Ishikawa (cell line): ENCODE measurements around the gene FNBP1.

Experiments used
- CEBPB ChIP-seq: IDR thresholded peaks from 2 replicates; pipeline ENCODE4 v1.6.1; 2012
- CREB1 ChIP-seq: IDR thresholded peaks from 2 replicates; pipeline ENCODE4 v1.6.1; 2012; ENCODE audit warnings: low read depth
- EGR1 ChIP-seq: IDR thresholded peaks from 2 replicates; pipeline ENCODE4 v1.6.1; 2012
- EP300 ChIP-seq: IDR thresholded peaks from 2 replicates; pipeline ENCODE4 v1.6.1; 2012; ENCODE audit warnings: borderline replicate concordance
- FOXM1 ChIP-seq: IDR thresholded peaks from 2 replicates; pipeline ENCODE4 v1.6.1; 2012; ENCODE audit warnings: low read depth, borderline replicate concordance
- NFIC ChIP-seq: IDR thresholded peaks from 2 replicates; pipeline ENCODE4 v1.6.1; 2012
- RAD21 ChIP-seq: IDR thresholded peaks from 2 replicates; pipeline ENCODE4 v1.6.1; 2012; ENCODE audit warnings: low read depth
- TAF1 ChIP-seq: IDR thresholded peaks from 2 replicates; pipeline ENCODE4 v1.6.1; 2012; ENCODE audit warnings: low read depth, mild to moderate bottlenecking
- TCF12 ChIP-seq: IDR thresholded peaks from 2 replicates; pipeline ENCODE4 v1.6.1; 2012; ENCODE audit warnings: low read depth
- TEAD4 ChIP-seq: IDR thresholded peaks from 2 replicates; pipeline ENCODE4 v1.6.1; 2012
- YY1 ChIP-seq: IDR thresholded peaks from 2 replicates; pipeline ENCODE4 v1.6.1; 2012; ENCODE audit warnings: low read depth
- ZBTB7A ChIP-seq: IDR thresholded peaks from 2 replicates; pipeline ENCODE4 v1.6.1; 2012; ENCODE audit warnings: low read depth
- TF ChIP-seq, protein P1 (sequence below): IDR thresholded peaks from 2 replicates; pipeline ENCODE4 v1.6.1; 2012
- TF ChIP-seq, protein P2 (sequence below): IDR thresholded peaks from 2 replicates; pipeline ENCODE4 v1.6.1; 2012; ENCODE audit warnings: low read depth, mild to moderate bottlenecking
- TF ChIP-seq, protein P3 (sequence below): IDR thresholded peaks from 2 replicates; pipeline ENCODE4 v1.6.1; 2012

FNBP1 gene

DNA sequence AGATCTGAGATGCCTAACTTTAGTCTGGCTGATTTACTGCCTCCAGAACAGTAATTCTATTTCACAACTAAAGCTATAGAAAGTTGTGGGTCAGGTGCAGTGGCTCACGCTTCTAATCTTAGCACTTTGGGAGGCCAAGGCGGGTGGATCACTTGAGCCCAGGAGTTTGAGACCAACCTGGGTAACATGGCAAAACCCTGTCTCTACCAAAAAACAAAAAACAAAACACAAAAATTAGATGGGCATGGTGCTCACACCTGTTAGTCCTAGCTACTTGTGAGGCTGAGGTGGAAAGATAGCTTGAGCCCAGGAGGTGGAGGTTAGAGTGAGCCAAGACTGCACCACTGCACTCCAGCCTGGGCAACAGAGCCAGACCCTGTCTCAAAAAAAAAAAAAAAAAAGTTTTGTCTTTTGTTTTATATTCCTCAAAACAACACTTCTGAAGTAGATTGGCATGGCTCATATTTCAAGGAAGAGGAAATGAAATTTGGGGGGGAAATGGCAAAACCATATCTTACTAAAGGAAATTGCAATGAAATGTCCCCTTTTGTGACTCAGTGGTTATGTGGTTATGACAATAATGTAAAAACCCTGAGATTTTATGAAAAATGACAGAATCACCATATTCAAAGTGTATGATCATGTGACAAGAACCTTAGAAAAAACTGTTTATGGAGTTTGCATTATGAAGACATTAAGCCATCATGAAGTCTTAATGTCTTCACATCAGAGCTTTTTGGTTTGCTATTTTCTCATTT is 16.2 kb downstream of the FNBP1 start:
- TF ChIP-seq CREB1, result no peak
- TF ChIP-seq, protein P1, sequence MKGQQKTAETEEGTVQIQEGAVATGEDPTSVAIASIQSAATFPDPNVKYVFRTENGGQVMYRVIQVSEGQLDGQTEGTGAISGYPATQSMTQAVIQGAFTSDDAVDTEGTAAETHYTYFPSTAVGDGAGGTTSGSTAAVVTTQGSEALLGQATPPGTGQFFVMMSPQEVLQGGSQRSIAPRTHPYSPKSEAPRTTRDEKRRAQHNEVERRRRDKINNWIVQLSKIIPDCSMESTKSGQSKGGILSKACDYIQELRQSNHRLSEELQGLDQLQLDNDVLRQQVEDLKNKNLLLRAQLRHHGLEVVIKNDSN, result no peak
- no peak for TF ChIP-seq ZBTB7A
- no peak for TF ChIP-seq YY1
- TF ChIP-seq TEAD4, result no peak
- no peak for TF ChIP-seq NFIC
- TF ChIP-seq EP300, result no peak
- no peak for TF ChIP-seq TAF1
- TF ChIP-seq, protein P2, sequence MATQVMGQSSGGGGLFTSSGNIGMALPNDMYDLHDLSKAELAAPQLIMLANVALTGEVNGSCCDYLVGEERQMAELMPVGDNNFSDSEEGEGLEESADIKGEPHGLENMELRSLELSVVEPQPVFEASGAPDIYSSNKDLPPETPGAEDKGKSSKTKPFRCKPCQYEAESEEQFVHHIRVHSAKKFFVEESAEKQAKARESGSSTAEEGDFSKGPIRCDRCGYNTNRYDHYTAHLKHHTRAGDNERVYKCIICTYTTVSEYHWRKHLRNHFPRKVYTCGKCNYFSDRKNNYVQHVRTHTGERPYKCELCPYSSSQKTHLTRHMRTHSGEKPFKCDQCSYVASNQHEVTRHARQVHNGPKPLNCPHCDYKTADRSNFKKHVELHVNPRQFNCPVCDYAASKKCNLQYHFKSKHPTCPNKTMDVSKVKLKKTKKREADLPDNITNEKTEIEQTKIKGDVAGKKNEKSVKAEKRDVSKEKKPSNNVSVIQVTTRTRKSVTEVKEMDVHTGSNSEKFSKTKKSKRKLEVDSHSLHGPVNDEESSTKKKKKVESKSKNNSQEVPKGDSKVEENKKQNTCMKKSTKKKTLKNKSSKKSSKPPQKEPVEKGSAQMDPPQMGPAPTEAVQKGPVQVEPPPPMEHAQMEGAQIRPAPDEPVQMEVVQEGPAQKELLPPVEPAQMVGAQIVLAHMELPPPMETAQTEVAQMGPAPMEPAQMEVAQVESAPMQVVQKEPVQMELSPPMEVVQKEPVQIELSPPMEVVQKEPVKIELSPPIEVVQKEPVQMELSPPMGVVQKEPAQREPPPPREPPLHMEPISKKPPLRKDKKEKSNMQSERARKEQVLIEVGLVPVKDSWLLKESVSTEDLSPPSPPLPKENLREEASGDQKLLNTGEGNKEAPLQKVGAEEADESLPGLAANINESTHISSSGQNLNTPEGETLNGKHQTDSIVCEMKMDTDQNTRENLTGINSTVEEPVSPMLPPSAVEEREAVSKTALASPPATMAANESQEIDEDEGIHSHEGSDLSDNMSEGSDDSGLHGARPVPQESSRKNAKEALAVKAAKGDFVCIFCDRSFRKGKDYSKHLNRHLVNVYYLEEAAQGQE, result no peak
- TF ChIP-seq CEBPB, result no peak
- no peak for TF ChIP-seq EGR1
- TF ChIP-seq TCF12, result no peak

DNA sequence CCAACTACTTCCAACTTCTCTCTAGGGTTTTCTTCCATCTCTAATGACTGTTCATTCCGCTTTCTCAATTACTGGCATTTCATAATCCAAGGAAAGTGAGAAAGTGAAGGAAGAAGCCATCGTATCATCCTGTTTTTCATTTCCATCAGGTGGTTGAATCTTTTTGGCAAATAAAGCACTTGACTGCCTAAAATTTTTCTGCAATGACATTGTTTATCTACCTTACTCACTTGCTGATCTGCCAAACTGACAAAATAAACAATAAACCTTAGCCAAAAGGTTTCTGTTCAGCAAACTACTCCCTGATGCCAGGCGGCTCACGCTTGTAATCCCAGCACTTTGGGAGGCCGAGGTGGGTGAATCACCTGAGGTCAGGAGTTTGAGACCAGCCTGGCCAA is 18.4 kb downstream of the FNBP1 start:
- TF ChIP-seq, protein P2, result no peak
- TF ChIP-seq NFIC (no peak), TEAD4 (no peak), EGR1 (no peak), TAF1 (no peak)

DNA sequence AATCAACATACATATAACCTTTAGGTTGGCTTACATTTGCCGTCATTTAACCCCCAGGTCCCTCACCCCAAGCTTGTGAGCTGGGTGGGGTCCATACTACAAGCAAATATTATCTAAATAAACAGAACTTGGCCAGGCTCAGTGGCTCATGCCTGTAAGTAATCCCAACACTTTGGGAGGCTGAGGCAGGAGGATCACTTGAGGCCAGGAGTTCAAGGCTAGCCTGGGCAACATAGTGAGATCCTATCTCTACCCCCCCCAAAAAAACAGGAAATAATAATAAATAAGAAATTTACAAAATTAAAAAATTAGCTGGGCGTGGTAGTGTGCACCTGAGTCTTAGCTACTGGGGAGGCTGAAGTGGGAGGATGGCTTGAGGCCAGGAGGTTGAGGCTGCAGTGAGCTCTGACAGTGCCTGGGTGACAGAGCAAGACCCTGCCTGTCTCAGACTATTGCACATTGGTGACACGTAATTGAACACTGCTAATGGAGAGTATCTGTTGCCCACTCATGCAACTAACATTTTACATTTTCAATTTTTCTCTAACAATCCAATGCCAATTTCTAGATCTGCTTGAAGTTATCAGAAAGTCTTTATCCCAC is 18.9 kb downstream of the FNBP1 start:
- TF ChIP-seq TCF12, result no peak
- TF ChIP-seq EP300, result no peak
- TF ChIP-seq TEAD4, result no peak
- TF ChIP-seq FOXM1, result no peak
- no peak for TF ChIP-seq ZBTB7A
- TF ChIP-seq, protein P3, sequence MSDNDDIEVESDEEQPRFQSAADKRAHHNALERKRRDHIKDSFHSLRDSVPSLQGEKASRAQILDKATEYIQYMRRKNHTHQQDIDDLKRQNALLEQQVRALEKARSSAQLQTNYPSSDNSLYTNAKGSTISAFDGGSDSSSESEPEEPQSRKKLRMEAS, result no peak
- TF ChIP-seq TAF1, result no peak
- TF ChIP-seq CEBPB, result no peak
- TF ChIP-seq NFIC, result no peak

DNA sequence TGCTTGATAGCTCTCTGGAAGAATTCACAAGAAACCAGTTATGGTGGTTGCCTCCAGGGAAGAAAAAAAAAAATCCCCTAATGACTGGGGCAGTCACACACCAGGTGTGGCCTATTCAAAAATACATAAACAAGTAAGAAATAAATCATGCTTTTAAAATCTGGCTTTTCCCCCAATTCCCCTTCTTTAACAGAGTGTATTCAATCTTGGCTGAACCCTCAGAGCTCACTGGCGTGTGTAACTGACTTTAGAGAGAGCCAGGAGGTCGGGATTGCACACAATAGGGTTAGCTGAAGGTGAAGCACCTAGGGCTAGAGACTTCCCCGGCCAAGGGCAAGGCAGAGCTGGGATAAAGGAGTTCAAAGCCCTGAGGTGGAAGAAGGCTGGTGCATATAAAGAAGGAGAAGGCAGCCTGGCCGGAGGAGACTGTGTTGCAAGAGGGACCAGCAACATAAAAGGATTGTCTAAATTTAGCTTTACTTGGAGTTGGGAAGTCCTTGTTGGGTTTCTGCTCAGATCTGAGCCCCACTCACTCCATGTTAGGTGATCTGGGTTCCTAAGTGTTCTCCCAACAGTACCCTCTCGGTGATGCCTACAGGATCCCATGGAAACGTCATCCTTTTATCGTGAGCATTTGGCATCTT is 19.7 kb downstream of the FNBP1 start:
- TF ChIP-seq TCF12, result no peak
- no peak for TF ChIP-seq NFIC
- TF ChIP-seq, protein P3, result no peak
- TF ChIP-seq ZBTB7A, result no peak
- TF ChIP-seq YY1, result no peak
- no peak for TF ChIP-seq EP300
- TF ChIP-seq CEBPB, result no peak
- no peak for TF ChIP-seq FOXM1
- no peak for TF ChIP-seq EGR1
- no peak for TF ChIP-seq CREB1

DNA sequence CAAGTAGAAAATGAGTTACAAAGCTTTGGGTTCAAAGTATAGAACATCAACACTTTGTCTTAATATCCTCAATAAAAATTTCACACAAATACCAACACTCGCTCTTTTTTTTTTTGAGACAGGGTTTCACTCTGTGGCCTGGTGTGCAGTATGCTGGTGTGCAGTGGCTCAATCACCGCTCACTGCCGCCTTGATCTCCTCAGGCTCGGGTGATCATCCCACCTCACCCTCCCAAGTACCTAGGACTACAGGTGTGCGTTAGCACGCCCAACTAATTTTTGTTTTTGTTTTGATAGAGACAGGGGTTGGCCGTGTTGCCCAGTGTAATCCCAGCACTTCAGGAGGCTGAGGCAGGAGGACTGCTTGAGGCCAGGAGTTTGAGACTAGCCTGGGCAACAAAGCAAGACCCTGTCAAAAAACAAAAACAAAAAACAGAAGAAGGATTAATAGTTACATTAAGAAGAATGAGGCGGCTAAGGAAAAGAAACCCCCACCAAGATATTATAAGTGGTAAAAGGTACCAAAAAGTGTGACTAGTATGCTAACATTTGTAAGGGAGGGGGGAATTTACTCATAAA is 20.3 kb downstream of the FNBP1 start:
- TF ChIP-seq, protein P1, result no peak
- TF ChIP-seq NFIC, result no peak
- TF ChIP-seq RAD21, result no peak

DNA sequence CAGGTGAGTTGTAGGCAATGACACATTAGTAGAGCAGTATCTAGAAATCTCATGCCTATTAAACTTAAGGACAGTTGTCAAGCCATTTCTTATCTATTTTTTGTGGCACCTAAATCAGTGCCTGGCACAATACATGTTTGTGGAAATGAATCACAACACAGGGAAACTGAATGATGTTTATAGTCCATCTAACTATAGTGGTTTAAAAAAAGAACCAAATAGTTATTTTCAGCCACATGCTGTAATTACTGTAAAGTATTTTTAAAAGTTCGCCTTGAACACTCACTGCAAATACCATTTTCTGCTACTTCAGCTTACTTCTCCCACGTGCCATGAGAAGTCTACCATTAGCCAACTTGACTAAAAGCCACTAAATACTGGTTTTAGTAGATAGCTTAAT is 21.9 kb downstream of the FNBP1 start:
- TF ChIP-seq TAF1 (no peak), EP300 (no peak)
- TF ChIP-seq, protein P3, result no peak
